Measurements from ENCODE around the gene STK4.

Gene STK4

DNA sequence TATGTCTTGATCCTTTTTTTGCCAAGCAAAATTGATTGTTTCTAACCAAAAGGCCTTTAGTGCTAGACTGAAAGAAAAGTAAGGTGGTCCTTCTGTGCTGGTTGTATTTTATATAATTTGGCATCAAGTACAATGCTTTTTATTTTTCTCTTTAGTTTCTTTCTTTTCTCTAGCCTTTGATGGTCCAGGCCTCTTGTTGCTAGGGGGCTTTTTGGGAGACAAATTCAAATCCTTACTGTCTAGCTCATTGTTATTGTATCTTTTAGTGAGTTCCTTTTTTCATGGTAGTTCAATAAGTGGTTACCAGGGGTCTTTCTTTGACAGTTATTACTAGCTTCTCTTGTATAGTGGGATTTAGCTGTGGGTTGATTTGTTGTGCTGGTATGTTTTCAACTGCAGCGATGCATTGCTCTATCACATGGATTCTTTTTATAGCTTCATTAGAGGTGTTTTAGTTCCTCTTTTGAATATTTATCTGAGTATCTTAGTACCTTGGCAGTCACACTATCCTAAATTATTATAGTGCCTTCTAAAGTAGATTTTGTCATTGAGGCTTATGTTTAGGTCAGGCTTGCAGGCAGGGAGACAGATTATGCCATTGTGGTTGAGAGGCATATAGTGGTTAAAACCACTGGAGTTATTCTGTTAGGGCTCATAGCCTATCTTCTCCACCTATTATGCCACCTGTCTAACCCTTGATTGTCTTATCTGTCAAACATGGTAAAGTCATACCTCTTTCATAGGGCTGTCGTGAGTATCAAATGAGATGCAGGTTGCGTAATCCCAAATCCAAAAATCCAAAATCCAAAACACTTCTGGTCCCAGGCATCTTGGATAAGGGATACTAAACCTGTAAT lies 85.1 kb downstream of the STK4 start:
- WGBS, 2 experiments: 94 to 98% methylated on average over 2 to 3 of the region's 3 CpGs
- H3K4me3 ChIP-seq (ENCODE audit: insufficient read depth, low read depth, low read length): no peak overlapping the region
- no peaks in the 10 kb centered on the region for H3K9me3 ChIP-seq (ENCODE audit: control insufficient read depth, low read length)
- no peaks in the 10 kb centered on the region for H3K36me3 ChIP-seq (ENCODE audit: control insufficient read depth, insufficient read depth, low read length)
- peaks cover 11% of the 10 kb centered on the region for H3K4me1 ChIP-seq (ENCODE audit: control insufficient read depth, insufficient read depth, low read length)
- H3K27ac ChIP-seq (ENCODE audit: insufficient read depth, low read depth, low read length, poor library complexity, severe bottlenecking): no peak overlapping the region
- no peaks in the 10 kb centered on the region for H3K27me3 ChIP-seq (ENCODE audit: control insufficient read depth, insufficient read depth, low read length, poor library complexity, severe bottlenecking)

DNA sequence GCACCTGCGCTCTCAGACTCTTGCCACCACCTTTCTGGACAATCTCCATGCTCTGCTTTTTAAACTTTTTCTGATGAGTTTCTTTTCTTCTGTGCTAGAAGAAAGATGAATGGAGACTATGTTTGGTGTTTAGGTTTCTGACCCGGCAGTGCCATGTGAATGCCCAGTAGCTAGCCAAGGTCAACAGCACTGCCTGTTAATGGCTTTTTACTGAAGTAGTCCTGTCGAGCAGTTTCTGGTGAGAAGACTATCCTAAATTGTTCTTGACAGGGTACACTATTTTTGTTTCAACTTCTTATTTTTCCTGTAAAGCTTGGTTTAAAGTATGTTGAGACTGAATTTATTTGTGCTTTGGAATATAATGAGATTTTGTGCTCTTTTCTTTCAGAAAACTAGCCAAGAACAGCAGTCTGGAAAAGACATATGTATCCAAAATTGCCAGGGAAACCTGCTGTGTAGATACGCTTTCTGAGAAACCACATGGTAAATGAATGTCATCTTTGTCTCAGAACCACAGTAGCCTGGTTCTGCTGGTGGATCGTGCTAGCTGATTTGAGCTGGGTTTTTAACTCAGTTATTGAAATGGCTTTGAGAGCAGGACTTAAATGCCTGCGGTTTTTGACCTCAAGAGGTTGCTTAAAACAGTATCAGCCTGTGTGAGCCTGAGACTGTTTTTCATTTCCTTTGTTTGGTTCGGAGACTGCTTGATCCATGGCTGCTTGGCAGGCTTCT lies 86.6 kb downstream of the STK4 start:
- peaks cover 11% of the 10 kb centered on the region for H3K4me1 ChIP-seq (ENCODE audit: control insufficient read depth, insufficient read depth, low read length)
- H3K36me3 ChIP-seq (ENCODE audit: control insufficient read depth, insufficient read depth, low read length): no peaks in the 10 kb centered on the region
- 85% methylated on average over 7 of the region's 7 CpGs for WGBS, 2 experiments
- no peak overlapping the region for H3K4me3 ChIP-seq (ENCODE audit: insufficient read depth, low read depth, low read length)
- H3K27ac ChIP-seq (ENCODE audit: insufficient read depth, low read depth, low read length, poor library complexity, severe bottlenecking): no peak overlapping the region
- no peaks in the 10 kb centered on the region for H3K27me3 ChIP-seq (ENCODE audit: control insufficient read depth, insufficient read depth, low read length, poor library complexity, severe bottlenecking)
- no peaks in the 10 kb centered on the region for H3K9me3 ChIP-seq (ENCODE audit: control insufficient read depth, low read length)

DNA sequence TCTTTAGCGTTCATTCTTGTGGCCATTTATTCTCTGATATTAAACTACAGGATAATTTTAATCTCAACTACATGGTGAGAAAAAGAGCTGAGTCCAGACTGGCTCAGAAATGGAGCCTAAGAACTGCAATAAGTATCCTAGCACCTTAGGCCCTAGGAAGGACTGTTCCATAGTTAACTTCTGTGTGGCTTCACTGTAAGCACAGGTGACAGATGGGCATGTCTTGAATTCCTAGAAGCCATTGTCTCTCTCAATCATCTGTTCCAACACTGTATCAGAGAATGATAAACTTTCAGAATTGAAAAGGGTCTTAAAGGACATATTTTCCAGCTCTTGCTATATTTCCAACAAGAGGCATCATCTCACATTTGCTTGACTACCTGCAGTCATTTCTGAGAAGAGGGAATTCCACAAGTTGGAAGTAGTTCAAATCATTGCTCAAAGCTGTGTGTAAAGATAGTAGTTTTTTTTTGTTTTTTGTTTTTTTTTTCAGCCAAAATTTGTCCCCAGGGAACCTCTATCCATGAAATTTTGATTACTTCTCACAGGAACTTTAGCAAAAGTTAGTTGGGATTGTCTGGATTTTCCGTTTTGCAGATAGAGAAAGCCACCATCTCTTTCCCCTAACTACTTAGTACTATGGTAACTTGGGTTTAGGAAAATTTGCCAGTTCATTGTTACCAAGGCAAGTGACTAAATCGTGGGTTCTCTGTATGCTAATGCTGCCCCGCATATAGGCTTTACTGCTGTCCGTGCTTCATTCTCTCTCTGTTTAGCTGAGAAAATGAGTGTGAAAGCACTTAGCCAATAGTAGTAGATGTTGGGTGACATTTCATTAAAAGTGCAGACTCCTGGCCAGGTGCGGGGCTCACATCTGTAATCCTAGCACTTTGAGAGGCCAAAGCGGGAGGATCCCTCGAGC lies 87.4 kb downstream of the STK4 start:
- Histone ChIP-seq H3K27me3 (ENCODE audit: control insufficient read depth, insufficient read depth, low read length, poor library complexity, severe bottlenecking) (no peaks in the 10 kb centered on the region), H3K36me3 (ENCODE audit: control insufficient read depth, insufficient read depth, low read length) (no peaks in the 10 kb centered on the region), H3K27ac (ENCODE audit: insufficient read depth, low read depth, low read length, poor library complexity, severe bottlenecking) (no peak overlapping the region), H3K9me3 (ENCODE audit: control insufficient read depth, low read length) (no peaks in the 10 kb centered on the region), H3K4me3 (ENCODE audit: insufficient read depth, low read depth, low read length) (no peak overlapping the region), H3K4me1 (ENCODE audit: control insufficient read depth, insufficient read depth, low read length) (peaks cover 11% of the 10 kb centered on the region)
- WGBS, 2 experiments: 86 to 88% methylated on average over 7 to 8 of the region's 8 CpGs

DNA sequence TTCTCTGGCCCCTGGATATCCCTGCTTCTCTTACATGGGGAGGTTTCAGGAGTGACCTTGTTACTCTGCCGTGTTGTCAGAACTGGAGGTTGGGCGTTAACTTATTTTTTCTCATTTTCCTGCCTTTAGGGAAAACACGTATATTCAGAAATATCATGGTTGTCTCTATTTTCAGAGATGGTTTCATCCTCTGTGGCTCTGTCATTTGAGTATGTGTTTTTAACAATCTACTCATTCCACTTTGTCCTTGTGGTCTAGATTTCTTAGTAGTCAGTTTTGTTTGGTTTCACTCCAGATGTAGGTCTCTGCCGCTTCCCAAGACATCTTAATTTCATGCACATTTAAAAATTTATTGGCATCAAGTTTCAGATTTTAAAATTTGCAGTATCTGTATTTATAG lies 88.7 kb downstream of the STK4 start:
- Histone ChIP-seq H3K36me3 (ENCODE audit: control insufficient read depth, insufficient read depth, low read length) (no peaks in the 10 kb centered on the region), H3K27ac (ENCODE audit: insufficient read depth, low read depth, low read length, poor library complexity, severe bottlenecking) (no peak overlapping the region), H3K27me3 (ENCODE audit: control insufficient read depth, insufficient read depth, low read length, poor library complexity, severe bottlenecking) (no peaks in the 10 kb centered on the region), H3K4me3 (ENCODE audit: insufficient read depth, low read depth, low read length) (no peak overlapping the region), H3K4me1 (ENCODE audit: control insufficient read depth, insufficient read depth, low read length) (peaks cover 6% of the 10 kb centered on the region), H3K9me3 (ENCODE audit: control insufficient read depth, low read length) (no peaks in the 10 kb centered on the region)
- 94 to 96% methylated on average over 3 to 4 of the region's 4 CpGs for WGBS, 2 experiments

DNA sequence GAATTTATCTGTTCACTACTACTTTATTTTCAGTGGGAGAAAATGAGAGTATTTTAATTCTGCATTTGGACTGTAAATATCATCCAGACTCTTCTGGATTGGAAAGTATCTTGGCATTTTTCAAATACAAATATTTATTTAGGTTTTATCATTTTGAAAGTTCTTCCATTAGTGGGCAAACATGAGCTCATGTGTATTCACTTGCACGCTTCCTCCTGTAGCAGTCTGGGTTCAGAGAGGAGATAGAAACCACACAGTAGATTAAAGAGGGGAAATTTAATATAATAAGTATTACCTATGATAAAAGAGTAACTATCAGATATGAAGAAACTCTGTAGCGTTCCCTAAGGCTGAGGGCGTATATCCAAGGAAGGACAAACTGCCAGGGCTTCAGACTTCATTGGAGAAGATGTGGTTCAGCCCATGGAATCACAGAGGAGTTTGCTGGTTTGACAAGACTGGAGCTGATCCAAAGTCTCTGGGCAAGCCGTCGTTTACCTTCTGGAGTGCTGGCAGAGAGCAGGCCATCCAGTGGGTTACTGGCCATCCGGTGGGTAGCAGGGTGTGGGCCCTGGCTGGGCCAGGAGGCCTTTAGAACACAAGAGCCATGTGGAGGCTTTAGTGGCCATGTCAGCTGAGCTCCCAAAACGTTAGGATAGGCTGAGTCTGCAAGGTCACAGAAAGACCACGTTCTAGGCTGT lies 90.3 kb downstream of the STK4 start:
- Histone ChIP-seq H3K27ac (ENCODE audit: insufficient read depth, low read depth, low read length, poor library complexity, severe bottlenecking) (no peak overlapping the region), H3K4me1 (ENCODE audit: control insufficient read depth, insufficient read depth, low read length) (peaks cover 5% of the 10 kb centered on the region), H3K9me3 (ENCODE audit: control insufficient read depth, low read length) (no peaks in the 10 kb centered on the region), H3K4me3 (ENCODE audit: insufficient read depth, low read depth, low read length) (no peak overlapping the region), H3K36me3 (ENCODE audit: control insufficient read depth, insufficient read depth, low read length) (no peaks in the 10 kb centered on the region), H3K27me3 (ENCODE audit: control insufficient read depth, insufficient read depth, low read length, poor library complexity, severe bottlenecking) (no peaks in the 10 kb centered on the region)
- WGBS, 2 experiments: 93 to 94% methylated on average over 7 to 8 of the region's 8 CpGs

DNA sequence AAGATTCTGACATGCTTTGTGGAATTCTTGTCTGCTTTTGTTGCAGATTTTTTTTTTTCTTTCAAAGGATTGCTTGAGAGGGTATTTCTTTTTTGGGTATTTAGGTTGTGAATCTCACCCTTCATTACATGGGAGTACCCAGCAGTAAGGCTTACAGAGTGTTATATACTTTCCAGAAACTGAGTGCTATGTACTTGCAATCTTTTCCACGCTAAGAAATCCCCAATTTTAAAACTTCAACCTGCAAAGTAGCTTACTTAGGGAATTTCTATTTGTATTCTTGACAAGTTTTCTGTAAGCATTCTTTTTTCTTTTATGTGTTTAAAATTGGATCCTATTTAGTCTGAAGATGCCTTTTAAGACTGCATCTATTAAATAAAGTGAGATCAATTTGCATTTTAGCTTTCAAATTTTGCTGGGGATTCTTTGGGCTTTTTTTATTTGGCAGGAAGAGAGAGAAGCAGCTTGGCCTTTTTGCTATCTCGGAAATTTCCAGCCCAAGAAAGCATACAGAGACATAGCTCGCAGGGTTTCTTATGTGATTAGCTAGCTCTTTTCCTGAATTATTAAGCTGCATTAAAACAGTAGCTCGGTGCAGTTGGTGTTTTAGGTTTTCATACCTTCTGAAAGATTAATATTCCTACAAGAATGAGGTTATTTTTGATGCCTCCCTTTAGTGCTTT lies 92.0 kb downstream of the STK4 start:
- Histone ChIP-seq H3K36me3 (ENCODE audit: control insufficient read depth, insufficient read depth, low read length) (no peaks in the 10 kb centered on the region), H3K9me3 (ENCODE audit: control insufficient read depth, low read length) (no peaks in the 10 kb centered on the region), H3K4me3 (ENCODE audit: insufficient read depth, low read depth, low read length) (no peak overlapping the region), H3K27me3 (ENCODE audit: control insufficient read depth, insufficient read depth, low read length, poor library complexity, severe bottlenecking) (no peaks in the 10 kb centered on the region), H3K27ac (ENCODE audit: insufficient read depth, low read depth, low read length, poor library complexity, severe bottlenecking) (no peak overlapping the region), H3K4me1 (ENCODE audit: control insufficient read depth, insufficient read depth, low read length) (no peaks in the 10 kb centered on the region)
- WGBS, 2 experiments: 97 to 100% methylated on average over 4 of the region's 4 CpGs

DNA sequence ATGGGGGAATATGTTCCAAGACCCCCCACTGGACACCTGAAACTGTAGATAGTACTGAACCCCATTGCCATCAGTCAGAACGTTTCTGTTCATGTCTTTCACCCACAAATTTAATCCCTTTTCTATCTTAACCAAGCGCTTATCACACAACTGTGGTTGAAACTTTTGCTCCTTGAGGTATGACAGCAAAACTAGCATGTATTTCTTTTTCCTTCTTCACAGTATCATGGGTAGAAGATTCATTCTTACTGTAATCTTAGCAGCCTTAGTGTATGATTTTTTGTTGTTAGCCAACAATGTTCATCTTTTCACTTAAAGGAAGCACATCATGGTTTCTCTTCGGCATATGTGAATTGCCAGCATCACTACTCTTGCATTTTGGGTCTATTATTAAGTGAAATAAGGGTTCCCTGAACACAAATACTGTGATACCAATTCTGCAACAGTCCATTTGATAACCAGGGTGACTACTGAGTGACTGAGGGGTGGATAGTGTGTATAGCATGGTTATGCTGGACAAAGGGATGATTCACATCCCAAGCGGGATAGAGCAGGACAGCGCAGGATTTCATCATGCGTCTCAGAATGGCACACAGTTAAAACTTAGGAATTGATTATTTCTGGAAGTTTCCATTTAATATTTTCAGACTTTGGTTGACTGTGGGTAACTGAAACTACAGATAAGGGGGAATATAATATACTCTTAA lies 92.9 kb downstream of the STK4 start:
- 96 to 98% methylated on average over 6 of the region's 6 CpGs for WGBS, 2 experiments
- H3K27ac ChIP-seq (ENCODE audit: insufficient read depth, low read depth, low read length, poor library complexity, severe bottlenecking): no peak overlapping the region
- no peaks in the 10 kb centered on the region for H3K9me3 ChIP-seq (ENCODE audit: control insufficient read depth, low read length)

DNA sequence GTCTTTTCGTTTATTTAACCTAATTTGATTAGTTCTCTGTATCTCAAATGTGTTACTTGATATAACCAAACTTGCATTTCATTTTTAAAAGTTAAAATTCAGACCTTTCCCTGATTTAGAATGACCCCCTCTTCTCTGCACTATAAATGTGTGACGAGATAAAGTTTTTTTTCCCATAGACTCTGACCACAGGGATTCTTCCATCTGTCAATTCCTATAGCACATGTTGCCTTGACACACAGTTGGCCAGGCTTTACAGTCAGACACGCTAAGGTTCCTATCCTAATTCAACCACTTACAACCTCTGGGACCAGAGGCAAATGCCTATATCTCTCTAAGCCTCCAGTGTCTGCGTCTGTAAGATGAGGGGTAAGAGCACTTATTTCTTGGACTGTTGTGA lies 94.0 kb downstream of the STK4 start:
- no peak overlapping the region for H3K4me3 ChIP-seq (ENCODE audit: insufficient read depth, low read depth, low read length)
- no peaks in the 10 kb centered on the region for H3K36me3 ChIP-seq (ENCODE audit: control insufficient read depth, insufficient read depth, low read length)
- no peak overlapping the region for H3K27ac ChIP-seq (ENCODE audit: insufficient read depth, low read depth, low read length, poor library complexity, severe bottlenecking)
- WGBS, 2 experiments: 93 to 95% methylated on average over 3 to 4 of the region's 4 CpGs
- H3K9me3 ChIP-seq (ENCODE audit: control insufficient read depth, low read length): no peaks in the 10 kb centered on the region
- no peaks in the 10 kb centered on the region for H3K27me3 ChIP-seq (ENCODE audit: control insufficient read depth, insufficient read depth, low read length, poor library complexity, severe bottlenecking)
- H3K4me1 ChIP-seq (ENCODE audit: control insufficient read depth, insufficient read depth, low read length): no peaks in the 10 kb centered on the region

More for the DNA sequence above, 92.9 kb downstream of the STK4 start:
- Histone ChIP-seq H3K36me3 (ENCODE audit: control insufficient read depth, insufficient read depth, low read length) (no peaks in the 10 kb centered on the region), H3K4me1 (ENCODE audit: control insufficient read depth, insufficient read depth, low read length) (no peaks in the 10 kb centered on the region), H3K4me3 (ENCODE audit: insufficient read depth, low read depth, low read length) (no peak overlapping the region), H3K27me3 (ENCODE audit: control insufficient read depth, insufficient read depth, low read length, poor library complexity, severe bottlenecking) (no peaks in the 10 kb centered on the region)

DNA sequence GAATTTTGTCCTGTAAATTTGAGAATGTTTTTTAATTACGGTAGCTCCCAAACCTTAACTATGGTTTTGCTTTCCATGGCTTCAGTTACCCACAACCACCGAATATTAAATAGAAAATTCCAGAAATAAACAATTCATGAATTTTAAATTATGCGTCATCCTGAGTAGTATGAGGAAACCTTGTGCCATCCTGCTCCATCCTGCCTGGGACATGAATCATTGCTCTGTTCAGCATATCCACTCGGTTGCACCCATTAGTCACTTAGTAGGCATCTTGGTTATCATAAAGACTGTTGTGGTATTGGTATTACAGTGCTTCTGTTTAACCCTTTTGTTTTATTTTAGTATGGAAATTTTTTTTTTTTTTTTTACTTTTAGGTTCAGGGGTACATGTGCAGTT lies 94.9 kb downstream of the STK4 start:
- no peak overlapping the region for H3K27ac ChIP-seq (ENCODE audit: insufficient read depth, low read depth, low read length, poor library complexity, severe bottlenecking)

More for the DNA sequence above, 94.9 kb downstream of the STK4 start:
- H3K36me3 ChIP-seq (ENCODE audit: control insufficient read depth, insufficient read depth, low read length): no peaks in the 10 kb centered on the region
- no peaks in the 10 kb centered on the region for H3K4me1 ChIP-seq (ENCODE audit: control insufficient read depth, insufficient read depth, low read length)
- 93 to 94% methylated on average over 3 to 4 of the region's 4 CpGs for WGBS, 2 experiments
- H3K4me3 ChIP-seq (ENCODE audit: insufficient read depth, low read depth, low read length): no peak overlapping the region
- H3K9me3 ChIP-seq (ENCODE audit: control insufficient read depth, low read length): no peaks in the 10 kb centered on the region
- H3K27me3 ChIP-seq (ENCODE audit: control insufficient read depth, insufficient read depth, low read length, poor library complexity, severe bottlenecking): no peaks in the 10 kb centered on the region
